Neuronal stem cell (in vitro differentiated cells): ENCODE data around the gene OR9A4.
"Not testable (repeated sequence)": the region's sequence is repeated elsewhere in the genome, so short reads cannot be mapped to it uniquely, and the experiment has no call there.

ENCODE experiments used
- DNase-seq: peaks from one replicate; pipeline ENCODE4 v3.0.0-alpha.2; 2013; ENCODE audit warnings: low spot score
- H2AFZ ChIP-seq: one replicate; pipeline ENCODE4 v1.6.1; 2013; ENCODE audit warnings: mild to moderate bottlenecking, low read length, inconsistent platforms
- H2AK5ac ChIP-seq: 2 replicates; pipeline ENCODE4 v1.6.1; 2013; ENCODE audit warnings: low read depth, mild to moderate bottlenecking, inconsistent platforms, low read length, moderate library complexity, mixed read lengths
- H2BK120ac ChIP-seq: 2 replicates; pipeline ENCODE4 v1.6.1; 2013; ENCODE audit warnings: low read depth, mild to moderate bottlenecking, inconsistent platforms, low read length, moderate library complexity, mixed read lengths
- H2BK12ac ChIP-seq: one replicate; pipeline ENCODE4 v1.6.1; 2013; ENCODE audit warnings: low read length, inconsistent platforms
- H2BK15ac ChIP-seq: 2 replicates; pipeline ENCODE4 v1.6.1; 2013; ENCODE audit warnings: mild to moderate bottlenecking, low read length, inconsistent platforms, mixed read lengths
- H2BK5ac ChIP-seq: one replicate; pipeline ENCODE4 v1.6.1; 2013; ENCODE audit warnings: inconsistent platforms, mild to moderate bottlenecking, low read length, moderate library complexity
- H3K14ac ChIP-seq: one replicate; pipeline ENCODE4 v1.6.1; 2013; ENCODE audit warnings: low read length, inconsistent platforms
- H3K18ac ChIP-seq: 2 replicates; pipeline ENCODE4 v1.6.1; 2013; ENCODE audit warnings: low read length, inconsistent platforms
- H3K23ac ChIP-seq: 2 replicates; pipeline ENCODE4 v1.6.1; 2013; ENCODE audit warnings: low read depth, mild to moderate bottlenecking, mixed read lengths, low read length, inconsistent platforms; ENCODE audit not compliant: poor library complexity
- H3K27ac ChIP-seq: replicated peaks from 3 replicates; pipeline ENCODE4 v1.5.1; 2013; ENCODE audit warnings: low read length, inconsistent platforms
- H3K27me3 ChIP-seq, 3 experiments: 2 replicates each; pipeline ENCODE4 v1.6.1; 2013; ENCODE audit warnings: low read length in 3 of 3, mild to moderate bottlenecking in 2 of 3, inconsistent platforms in 1 of 3, low read depth in 1 of 3, mixed read lengths in 1 of 3, moderate library complexity in 1 of 3; ENCODE audit not compliant: control insufficient read depth in 3 of 3, insufficient read depth in 3 of 3
- H3K36me3 ChIP-seq, 2 donors: replicated peaks in 1 of 2; 2 replicates each; pipeline ENCODE4 v1.6.1; 2013; ENCODE audit warnings: low read length in 2 of 2; ENCODE audit not compliant: control insufficient read depth in 2 of 2, insufficient read depth in 2 of 2
- H3K4ac ChIP-seq: 2 replicates; pipeline ENCODE4 v1.6.1; 2013; ENCODE audit warnings: inconsistent platforms, mild to moderate bottlenecking, low read length, moderate library complexity
- H3K4me1 ChIP-seq, 2 donors: 1 replicate in 1 of 2; 2 replicates in 1 of 2; pipeline ENCODE4 v1.6.1; 2013; ENCODE audit warnings: low read length in 2 of 2, low read depth in 1 of 2; ENCODE audit not compliant: control insufficient read depth in 2 of 2, insufficient read depth in 1 of 2
- H3K4me2 ChIP-seq: one replicate; pipeline ENCODE4 v1.6.1; 2013; ENCODE audit warnings: mild to moderate bottlenecking, low read length, inconsistent platforms; ENCODE audit not compliant: insufficient read depth, poor library complexity, severe bottlenecking
- H3K4me3 ChIP-seq, 2 donors: 2 replicates each; pipeline ENCODE4 v1.5.1; 2013; ENCODE audit warnings: low read length in 2 of 2, mild to moderate bottlenecking in 2 of 2, inconsistent platforms in 1 of 2, moderate library complexity in 1 of 2
- H3K79me1 ChIP-seq: one replicate; pipeline ENCODE4 v1.6.1; 2013; ENCODE audit warnings: low read depth, mild to moderate bottlenecking, inconsistent platforms, low read length, moderate library complexity
- H3K9ac ChIP-seq: one replicate; pipeline ENCODE4 v1.6.1; 2013; ENCODE audit warnings: mild to moderate bottlenecking, low read depth, low read length, inconsistent platforms; ENCODE audit not compliant: poor library complexity
- H3K9me3 ChIP-seq, 2 donors: replicated peaks in 1 of 2; 2 replicates each; pipeline versions ENCODE3 to v1.6.1; 2013; ENCODE audit warnings: low read length in 2 of 2, mild to moderate bottlenecking in 2 of 2, inconsistent platforms in 1 of 2, low read depth in 1 of 2, mixed read lengths in 1 of 2, moderate library complexity in 1 of 2; ENCODE audit not compliant: control insufficient read depth in 2 of 2, insufficient read depth in 1 of 2
- H4K8ac ChIP-seq: one replicate; pipeline ENCODE4 v1.6.1; 2013; ENCODE audit warnings: low read depth, mild to moderate bottlenecking, inconsistent platforms, low read length, moderate library complexity
- H4K91ac ChIP-seq: one replicate; pipeline ENCODE4 v1.6.1; 2013; ENCODE audit warnings: low read length, low read depth, mild to moderate bottlenecking, inconsistent platforms; ENCODE audit not compliant: poor library complexity
- WGBS, 2 donors: extraction: QIAGEN DNeasy Blood & Tissue Kit; methylation state at CpG; one replicate each; pipeline ENCODE4 v1.1.7; 2013; ENCODE audit warnings: missing lambda C conversion rate in 2 of 2, mixed read lengths in 1 of 2; ENCODE audit not compliant: insufficient read length in 2 of 2, insufficient replicate concordance in 1 of 2; ENCODE audit errors: extremely low coverage in 2 of 2; 5-methylcytosine and 5-hydroxymethylcytosine counted together

Gene OR9A4

GRCh38 chr7:141884539-141885225 is 31.5 kb upstream of the OR9A4 start:
- Histone ChIP-seq H3K14ac (no peak overlapping the region), H3K36me3 (no peaks in the 10 kb centered on the region), H3K27ac (no peak overlapping the region), H2BK120ac (no peak overlapping the region), H3K9ac (no peak overlapping the region), H3K27me3 (no peaks in the 10 kb centered on the region), H2AK5ac (no peak overlapping the region), H2BK15ac (no peak overlapping the region), H3K4me2 (no peak overlapping the region), H3K4ac (no peak overlapping the region), H4K91ac (no peak overlapping the region), H3K18ac (no peak overlapping the region), H3K4me3 (no peak overlapping the region), H3K4me1 (peaks cover 0 to 3% of the 10 kb centered on the region in 2 donors), H3K9me3 (no peaks in the 10 kb centered on the region), H2AFZ (no peak overlapping the region), H2BK5ac (no peak overlapping the region), H3K79me1 (no peaks in the 10 kb centered on the region), H4K8ac (no peak overlapping the region), H2BK12ac (no peak overlapping the region), H3K23ac (no peak overlapping the region)
- DNase-seq = no peak
- WGBS, 2 donors = no CpG with 5 or more reads among the region's 5 CpGs

- Histone ChIP-seq H2BK12ac (no peak overlapping the region), H3K14ac (no peak overlapping the region), H3K4me3 (no peak overlapping the region), H2BK5ac (no peak overlapping the region), H3K27me3 (no peaks in the 10 kb centered on the region), H3K9me3 (no peaks in the 10 kb centered on the region), H2AK5ac (no peak overlapping the region), H3K79me1 (no peaks in the 10 kb centered on the region), H2BK120ac (no peak overlapping the region), H3K18ac (no peak overlapping the region), H3K4me1 (peaks cover 0 to 3% of the 10 kb centered on the region in 2 donors), H3K9ac (no peak overlapping the region), H3K23ac (no peak overlapping the region), H3K27ac (no peak overlapping the region), H3K4me2 (no peak overlapping the region), H3K36me3 (no peaks in the 10 kb centered on the region), H2AFZ (no peak overlapping the region), H4K8ac (no peak overlapping the region), H3K4ac (no peak overlapping the region), H4K91ac (no peak overlapping the region), H2BK15ac (no peak overlapping the region)
- no CpG with 5 or more reads among the region's 1 CpG for WGBS, 2 donors
- no peak for DNase-seq
Observed at GRCh38 chr7:141889321-141889720, 26.9 kb upstream of the OR9A4 start.

GRCh38 chr7:141891336-141891735 is 24.9 kb upstream of the OR9A4 start:
- Histone ChIP-seq H2BK5ac (no peak overlapping the region), H3K4ac (no peak overlapping the region), H3K79me1 (no peaks in the 10 kb centered on the region), H2AK5ac (no peak overlapping the region), H2AFZ (no peak overlapping the region), H3K9me3 (no peaks in the 10 kb centered on the region), H3K27ac (no peak overlapping the region), H3K23ac (no peak overlapping the region), H3K18ac (no peak overlapping the region), H2BK15ac (no peak overlapping the region), H3K14ac (no peak overlapping the region), H3K9ac (no peak overlapping the region), H2BK120ac (no peak overlapping the region), H3K4me2 (no peak overlapping the region), H3K27me3 (no peaks in the 10 kb centered on the region), H3K4me1 (peaks cover 0 to 3% of the 10 kb centered on the region in 2 donors), H2BK12ac (no peak overlapping the region), H4K91ac (no peak overlapping the region), H3K36me3 (no peaks in the 10 kb centered on the region), H4K8ac (no peak overlapping the region), H3K4me3 (no peak overlapping the region)
- no peak for DNase-seq
- no CpG with 5 or more reads among the region's 3 CpGs for WGBS, 2 donors

- H3K36me3 ChIP-seq, H3K23ac ChIP-seq, H2BK5ac ChIP-seq, H2AFZ ChIP-seq, H3K27ac ChIP-seq, H3K79me1 ChIP-seq, H3K9ac ChIP-seq, H2BK12ac ChIP-seq, H3K4ac ChIP-seq, H3K18ac ChIP-seq, H3K4me1 ChIP-seq, H3K14ac ChIP-seq, H2BK15ac ChIP-seq, DNase-seq, H3K9me3 ChIP-seq, H3K27me3 ChIP-seq, H4K8ac ChIP-seq, H2AK5ac ChIP-seq, H2BK120ac ChIP-seq, H4K91ac ChIP-seq, H3K4me3 ChIP-seq, H3K4me2 ChIP-seq: not testable (repeated sequence)
- no CpG with 5 or more reads among the region's 3 CpGs for WGBS, 2 donors
Observed at GRCh38 chr7:141899366-141899765, 16.8 kb upstream of the OR9A4 start.
